Liver (tissue), 9 donors: ENCODE measurements around the gene ITGBL1. TPM values are rescaled to one million over a fixed set of nuclear protein-coding genes. Genes with fewer than 3 reads are reported as not detected.
"Not testable (repeated sequence)": the region's sequence is repeated elsewhere in the genome, so short reads cannot be mapped to it uniquely, and the experiment has no call there.

Experiments used
- DNase-seq: peaks from one replicate; pipeline ENCODE4 v3.0.0-alpha.2; 2017; ENCODE audit warnings: low spot score
- H3K27ac ChIP-seq, 2 donors: one replicate each; pipeline ENCODE4 v1.7.0; 2013; ENCODE audit warnings: inconsistent platforms in 2 of 2, low read length in 2 of 2, control low read depth in 1 of 2, low read depth in 1 of 2, mild to moderate bottlenecking in 1 of 2
- H3K27me3 ChIP-seq, 4 donors: one replicate each; pipeline versions ENCODE4 v1.6.1 to v1.7.0; 2013; ENCODE audit warnings: low read length in 3 of 4, inconsistent platforms in 1 of 4, mild to moderate bottlenecking in 1 of 4, moderate library complexity in 1 of 4; ENCODE audit not compliant: control insufficient read depth in 4 of 4, insufficient read depth in 4 of 4
- H3K36me3 ChIP-seq, 4 donors: one replicate each; pipeline versions ENCODE4 v1.6.1 to v1.7.0; 2013; ENCODE audit warnings: low read length in 3 of 4, mild to moderate bottlenecking in 3 of 4, low read depth in 1 of 4, moderate library complexity in 1 of 4; ENCODE audit not compliant: control insufficient read depth in 4 of 4, insufficient read depth in 3 of 4
- H3K4me1 ChIP-seq, 4 donors: one replicate each; pipeline versions ENCODE4 v1.6.1 to v1.7.0; 2013; ENCODE audit warnings: low read length in 3 of 4, mild to moderate bottlenecking in 3 of 4, moderate library complexity in 1 of 4; ENCODE audit not compliant: control insufficient read depth in 4 of 4, insufficient read depth in 4 of 4
- H3K4me3 ChIP-seq, 3 donors: one replicate each; pipeline versions ENCODE4 v1.6.1 to v1.7.0; 2013; ENCODE audit warnings: low read length in 3 of 3, control low read depth in 1 of 3, low read depth in 1 of 3, mild to moderate bottlenecking in 1 of 3
- H3K9ac ChIP-seq, 2 donors: one replicate each; pipeline ENCODE4 v1.7.0; 2013; ENCODE audit warnings: low read length in 2 of 2, mild to moderate bottlenecking in 2 of 2, moderate library complexity in 2 of 2, control low read depth in 1 of 2, low read depth in 1 of 2
- H3K9me3 ChIP-seq, 4 donors: one replicate each; pipeline versions ENCODE4 v1.6.1 to v1.7.0; 2013; ENCODE audit warnings: low read length in 3 of 4; ENCODE audit not compliant: control insufficient read depth in 4 of 4
- ATF3 ChIP-seq: IDR thresholded peaks from 2 replicates; pipeline ENCODE4 v1.6.1; 2016; ENCODE audit warnings: antibody characterized with exemption
- EGR1 ChIP-seq, 2 donors: IDR thresholded peaks; 2 replicates each; pipeline ENCODE4 v1.6.1; 2016 to 2018; ENCODE audit warnings: antibody characterized with exemption in 2 of 2, low read depth in 2 of 2
- FOXA1 ChIP-seq: IDR thresholded peaks from 2 replicates; pipeline ENCODE4 v1.6.1; 2016; ENCODE audit warnings: antibody characterized with exemption
- FOXA2 ChIP-seq: IDR thresholded peaks from 2 replicates; pipeline ENCODE4 v1.6.1; 2016; ENCODE audit warnings: antibody characterized with exemption
- GABPA ChIP-seq, 2 donors: IDR thresholded peaks in 1 of 2; conservative IDR thresholded peaks in 1 of 2; 2 replicates each; pipeline ENCODE4 v1.6.1; 2016; ENCODE audit warnings: antibody characterized with exemption in 2 of 2, mild to moderate bottlenecking in 1 of 2, moderate library complexity in 1 of 2
- HNF4A ChIP-seq, 2 donors: conservative IDR thresholded peaks; 2 replicates each; pipeline ENCODE4 v1.6.1; 2016; ENCODE audit warnings: antibody characterized with exemption in 2 of 2, mild to moderate bottlenecking in 2 of 2
- HNF4G ChIP-seq: IDR thresholded peaks from 2 replicates; pipeline ENCODE4 v1.6.1; 2016; ENCODE audit warnings: antibody characterized with exemption
- JUND ChIP-seq, 2 donors: IDR thresholded peaks; 2 replicates each; pipeline ENCODE4 v1.6.1; 2016; ENCODE audit warnings: antibody characterized with exemption in 2 of 2
- MAX ChIP-seq: IDR thresholded peaks from 2 replicates; pipeline ENCODE4 v1.6.1; 2016; ENCODE audit warnings: antibody characterized with exemption
- NR2F2 ChIP-seq: IDR thresholded peaks from 2 replicates; pipeline ENCODE4 v1.6.1; 2016; ENCODE audit warnings: antibody characterized with exemption
- REST ChIP-seq: IDR thresholded peaks from 2 replicates; pipeline ENCODE4 v1.6.1; 2016; ENCODE audit warnings: antibody characterized with exemption, mild to moderate bottlenecking
- RXRA ChIP-seq, 2 donors: IDR thresholded peaks; 2 replicates each; pipeline ENCODE4 v1.6.1; 2017 to 2018; ENCODE audit warnings: antibody characterized with exemption in 2 of 2, mild to moderate bottlenecking in 1 of 2
- SP1 ChIP-seq: IDR thresholded peaks from 2 replicates; pipeline ENCODE4 v1.6.1; 2018; ENCODE audit warnings: antibody characterized with exemption, mild to moderate bottlenecking
- TAF1 ChIP-seq: conservative IDR thresholded peaks from 2 replicates; pipeline ENCODE4 v1.6.1; 2016; ENCODE audit warnings: antibody characterized with exemption, mild to moderate bottlenecking
- YY1 ChIP-seq: IDR thresholded peaks from 2 replicates; pipeline ENCODE4 v1.6.1; 2016; ENCODE audit warnings: antibody characterized with exemption, mild to moderate bottlenecking
- ZBTB33 ChIP-seq: IDR thresholded peaks from 2 replicates; pipeline ENCODE4 v1.6.1; 2016; ENCODE audit warnings: antibody characterized with exemption
- WGBS: extraction: QIAGEN DNeasy Blood & Tissue Kit; methylation state at CpG from one replicate; pipeline ENCODE4 v1.1.7; 2013; 5-methylcytosine and 5-hydroxymethylcytosine counted together
- polyA plus RNA-seq, 2 donors: library from polyadenylated mRNA; stranded (reverse) in 1 of 2; unstranded in 1 of 2; fragments of 200-250 nt in 1 of 2; fragments of >200 nt in 1 of 2; fragmentation: Nextera tagmentation in 1 of 2; extraction: Ambion mirVana in 1 of 2; gene quantifications; one replicate each; pipeline versions ENCODE4 v1.2.1 to v1.2.3, GENCODE V29; 2013 to 2015
- total RNA-seq, 2 donors: library from RNA; depleted of rRNA; stranded (reverse); fragments of >200 nt; gene quantifications; one replicate each; pipeline ENCODE4 v1.2.3, GENCODE V29; 2014
- donor health status: healthy.
- donor health status: healthy.
- donor health status: healthy.
- donor health status: healthy.
- donor health status: healthy.

Gene ITGBL1
- total and polyA plus RNA-seq, 4 donors: 0.28 to 2.2 (median 1.2) TPM

- Histone ChIP-seq H3K36me3 (no peaks in the 10 kb centered on the region), H3K4me1 (no peaks in the 10 kb centered on the region), H3K4me3 (no peak overlapping the region), H3K27me3 (no peaks in the 10 kb centered on the region), H3K9ac (no peak overlapping the region), H3K9me3 (no peaks in the 10 kb centered on the region), H3K27ac (no peak overlapping the region)
- no peak for DNase-seq
- WGBS: 77% methylated on average over 3 of the region's 3 CpGs
- TF ChIP-seq FOXA1: no peak
Observed at GRCh38 chr13:101536079-101536478, 83.6 kb downstream of the ITGBL1 start.

- H3K27me3 ChIP-seq, H3K4me1 ChIP-seq, H3K27ac ChIP-seq, H3K36me3 ChIP-seq, H3K4me3 ChIP-seq, H3K9me3 ChIP-seq, H3K9ac ChIP-seq, DNase-seq: not testable (repeated sequence)
- 85% methylated on average over 11 of the region's 11 CpGs for WGBS
Observed at GRCh38 chr13:101544544-101544943, 92.1 kb downstream of the ITGBL1 start.

GRCh38 chr13:101544979-101545378, 92.5 kb downstream of the ITGBL1 start:
- TF ChIP-seq ATF3 (no peak), FOXA2 (no peak), GABPA (IDR thresholded peaks at IDR 0.05 in 1 of 2, conservative IDR thresholded peaks at IDR 0.05 in 1 of 2) (no peak), ZBTB33 (no peak), NR2F2 (no peak), TAF1 (no peak), SP1 (no peak), MAX (no peak), RXRA (IDR thresholded peaks at IDR 0.05) (no peak), FOXA1 (no peak), REST (no peak), EGR1 (IDR thresholded peaks at IDR 0.05; ENCODE audit: low read depth in 2 of 2) (no peak), HNF4A (conservative IDR thresholded peaks at IDR 0.05) (no peak), YY1 (no peak), JUND (IDR thresholded peaks at IDR 0.05) (no peak), HNF4G (no peak)
- Histone ChIP-seq H3K27me3 (no peaks in the 10 kb centered on the region), H3K9me3 (no peaks in the 10 kb centered on the region), H3K4me3 (no peak overlapping the region), H3K27ac (no peak overlapping the region), H3K36me3 (no peaks in the 10 kb centered on the region), H3K4me1 (no peaks in the 10 kb centered on the region), H3K9ac (no peak overlapping the region)
- DNase-seq: no peak
- 95% methylated on average over 9 of the region's 9 CpGs for WGBS
